HG03457 (cell line): ENCODE data around the gene TBC1D5.
"Not testable (repeated sequence)": the region's sequence is repeated elsewhere in the genome, so short reads cannot be mapped to it uniquely, and the experiment has no call there.

Experiments
- ATAC-seq: cut with Tn5 transposase; IDR thresholded peaks from one replicate; pipeline ENCODE4 v1.9.1; 2021; ENCODE audit warnings: moderate number of reproducible peaks; ENCODE audit not compliant: unreplicated experiment

TBC1D5 gene

DNA sequence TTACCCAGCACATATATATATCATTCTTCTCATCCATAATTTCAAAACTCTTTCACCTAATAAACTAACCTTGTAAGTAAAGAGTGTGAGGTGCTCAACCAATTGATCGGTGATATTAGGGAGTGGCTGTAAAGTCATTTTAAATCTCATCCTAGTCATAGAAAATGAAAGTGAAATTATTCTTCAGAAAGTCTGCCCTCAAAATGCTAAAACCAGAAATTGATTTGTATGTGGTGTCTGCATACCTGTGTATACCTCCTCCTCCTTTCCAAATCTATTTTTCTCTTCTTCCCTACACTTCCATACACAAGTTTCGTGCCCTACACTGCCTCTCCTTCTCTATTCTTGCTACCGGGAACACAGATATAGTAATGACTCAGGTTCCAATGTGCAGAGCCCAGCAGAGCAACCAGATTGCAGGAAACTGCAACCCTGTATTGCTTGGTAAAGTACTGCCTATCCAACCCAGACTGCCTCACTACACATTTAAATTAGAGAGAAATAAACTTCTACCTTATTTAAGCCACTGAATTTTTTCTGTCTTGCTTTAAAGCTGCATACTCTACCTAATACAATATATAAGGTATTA, 7.4 kb upstream of the TBC1D5 start:
- ATAC-seq: peak; percentile 20

GRCh38 chr3:17749281-17749680, 6.8 kb upstream of the TBC1D5 start:
- ATAC-seq: peak; percentile 37

- no peak for ATAC-seq
These were observed 5.4 kb upstream of the TBC1D5 start for GRCh38 chr3:17747890-17748247.

GRCh38 chr3:17747174-17747889, 4.9 kb upstream of the TBC1D5 start:
- peak; percentile 49 for ATAC-seq

GRCh38 chr3:17745894-17746293, 3.5 kb upstream of the TBC1D5 start:
- no peak for ATAC-seq

DNA sequence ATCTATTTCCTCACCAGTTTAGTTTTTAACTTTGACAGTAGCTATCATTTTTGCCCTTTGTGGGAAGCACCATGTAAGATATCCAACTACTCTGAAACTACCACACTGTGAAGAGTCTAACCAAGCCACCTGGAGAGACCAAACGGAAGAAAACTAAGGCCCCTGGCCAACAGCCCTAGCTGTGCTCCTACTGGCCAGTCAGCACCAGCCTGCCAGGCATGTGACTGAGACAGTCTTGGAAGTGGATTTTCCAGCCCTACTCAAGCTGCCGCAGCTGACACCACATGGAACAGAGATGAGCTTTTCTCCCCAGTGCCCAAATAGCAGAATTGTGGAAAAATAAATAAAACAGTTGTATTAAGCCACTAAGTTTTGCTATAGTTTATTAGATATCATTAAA, 2.9 kb upstream of the TBC1D5 start:
- ATAC-seq: no peak

GRCh38 chr3:17744693-17745092, 2.3 kb upstream of the TBC1D5 start:
- no peak for ATAC-seq

DNA sequence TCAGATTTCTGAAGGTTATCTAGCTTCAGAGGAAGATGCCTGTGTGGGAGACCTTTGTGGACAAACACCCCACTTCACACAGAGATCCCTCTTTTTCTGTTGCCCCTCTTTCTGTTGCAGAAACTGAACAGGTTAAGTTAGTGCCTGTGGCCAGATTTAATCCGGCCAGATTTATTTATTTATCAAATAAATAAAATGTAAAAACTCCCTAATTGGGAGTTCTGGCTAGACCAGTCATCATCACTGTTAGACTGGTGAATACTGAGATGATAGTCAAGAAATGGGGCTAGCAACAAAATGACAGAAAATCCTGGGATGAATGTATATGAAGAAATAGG, 1.2 kb upstream of the TBC1D5 start:
- ATAC-seq: no peak

DNA sequence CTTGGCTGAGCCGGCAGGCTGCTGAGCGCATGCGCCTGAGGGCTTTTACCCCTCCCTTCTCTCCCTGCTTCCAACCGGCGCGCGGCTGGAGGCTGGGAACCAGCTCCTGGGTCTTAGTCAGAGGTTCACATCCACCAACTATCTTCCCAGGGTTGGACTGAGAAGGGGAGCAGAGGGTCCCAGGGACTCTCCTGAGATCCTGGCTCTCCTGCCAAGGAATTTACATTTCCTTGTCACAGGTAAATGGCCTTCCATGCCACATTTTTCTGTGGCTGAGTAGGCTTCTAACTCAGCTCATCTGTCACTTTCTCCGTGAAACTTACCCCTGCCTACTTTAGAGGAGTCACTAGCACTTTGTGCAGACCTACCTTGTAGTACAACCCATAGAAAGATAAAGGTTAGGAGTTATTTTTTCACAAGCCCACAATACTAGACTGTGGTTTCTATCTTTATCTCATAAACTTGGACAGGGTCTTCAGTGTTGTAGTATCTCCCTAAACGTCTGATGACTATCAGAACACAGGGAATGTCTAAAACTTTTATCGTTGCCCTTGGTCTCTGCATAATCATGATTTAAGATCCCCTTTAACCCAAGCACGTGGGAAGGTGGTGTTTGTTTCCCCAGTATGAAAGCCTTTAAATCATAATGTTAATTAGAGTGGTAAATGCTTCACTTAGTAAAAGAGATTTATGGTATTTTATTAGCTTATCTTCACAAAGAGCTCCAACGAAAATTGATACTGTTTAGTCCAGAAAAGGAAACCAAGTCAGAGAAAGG, 638 bp upstream of the TBC1D5 start:
- peak; percentile 2 for ATAC-seq

GRCh38 chr3:17741621-17742101, 770 bp downstream of the TBC1D5 start:
- ATAC-seq: no peak

DNA sequence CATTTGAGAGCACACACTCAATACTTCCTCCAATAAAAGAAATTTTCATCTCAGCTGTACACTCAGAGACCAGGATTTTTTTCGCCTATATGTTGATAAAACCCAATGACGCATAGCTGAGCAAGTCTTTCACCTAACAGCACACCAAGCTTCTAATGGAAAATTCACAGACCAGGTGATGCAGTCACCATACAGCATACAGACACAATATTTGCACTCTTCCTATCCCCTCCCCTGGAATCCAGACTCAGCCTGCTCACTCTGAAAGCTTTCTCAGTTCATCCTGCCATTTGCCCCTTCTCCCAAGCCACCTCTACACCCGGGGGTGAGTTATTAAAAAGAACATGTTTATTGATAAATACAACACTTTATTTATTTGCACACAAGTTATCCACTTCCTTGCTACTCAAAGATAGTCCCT, 1.7 kb downstream of the TBC1D5 start:
- ATAC-seq: no peak

- no peak for ATAC-seq
These were observed 3.5 kb downstream of the TBC1D5 start for GRCh38 chr3:17738921-17739320.

- no peak for ATAC-seq
These were observed 4.2 kb downstream of the TBC1D5 start for GRCh38 chr3:17738219-17738618.

DNA sequence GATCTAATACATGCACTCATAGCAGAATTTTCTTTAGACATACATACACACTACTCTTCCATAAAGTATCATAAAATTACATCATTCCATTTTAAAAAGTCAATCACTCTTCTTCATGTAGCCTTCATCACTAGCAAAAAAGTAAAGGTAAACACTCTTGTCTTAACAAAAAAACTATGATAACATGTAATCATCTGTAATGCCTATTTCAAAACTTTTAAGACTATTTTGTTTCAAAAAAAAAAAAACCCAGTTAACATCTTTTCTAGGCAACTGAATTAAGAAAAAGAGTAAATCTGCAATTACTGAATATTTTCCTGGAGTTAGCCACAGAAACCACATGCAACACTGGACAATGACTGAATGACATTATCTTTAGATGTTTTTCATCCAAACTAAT, 4.8 kb downstream of the TBC1D5 start:
- no peak for ATAC-seq

GRCh38 chr3:17735362-17735761, 7.1 kb downstream of the TBC1D5 start:
- not testable (repeated sequence) for ATAC-seq

GRCh38 chr3:17733768-17734167, 8.7 kb downstream of the TBC1D5 start:
- ATAC-seq: no peak

DNA sequence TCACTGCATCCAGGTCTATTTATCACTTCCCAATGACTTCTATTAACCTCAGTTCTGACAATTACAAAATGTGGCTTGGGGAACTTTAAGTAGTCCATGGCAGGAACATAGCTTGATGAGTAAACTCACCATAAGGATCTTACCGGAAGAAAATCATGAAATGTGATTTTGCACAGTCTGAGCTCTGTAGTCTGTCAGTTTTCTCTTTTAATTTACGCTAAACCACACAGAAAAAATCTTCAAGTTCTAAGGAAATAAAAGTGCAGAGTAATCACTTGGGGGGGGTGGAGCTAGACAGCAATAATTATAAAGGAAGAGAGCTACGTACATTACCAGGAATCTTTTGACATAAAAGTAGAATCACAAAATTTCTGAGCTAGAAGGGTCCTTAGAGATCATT, 9.2 kb downstream of the TBC1D5 start:
- no peak for ATAC-seq

GRCh38 chr3:17730318-17730967, 12.0 kb downstream of the TBC1D5 start:
- ATAC-seq: no peak

DNA sequence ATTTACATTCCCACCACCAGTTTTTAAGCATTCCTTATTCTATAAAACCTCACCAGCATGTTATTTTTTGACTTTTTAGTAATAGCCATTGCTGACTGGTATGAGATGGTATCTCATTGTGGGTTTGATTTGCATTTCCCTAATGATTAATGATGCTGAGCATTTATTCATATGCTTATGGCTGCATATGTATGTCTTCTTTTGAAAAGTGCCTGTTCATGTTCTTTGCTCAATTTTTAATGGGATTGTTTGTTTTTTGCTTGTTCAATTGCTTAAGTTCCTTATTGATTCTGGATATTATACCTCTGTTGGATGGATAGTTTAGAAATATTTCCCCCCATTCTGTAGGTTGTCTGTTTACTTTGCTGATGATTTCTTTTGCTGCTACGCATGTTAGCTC, 16.1 kb downstream of the TBC1D5 start:
- no peak for ATAC-seq

GRCh38 chr3:17725844-17726243, 16.6 kb downstream of the TBC1D5 start:
- ATAC-seq: not testable (repeated sequence)

- ATAC-seq: no peak
These were observed 17.5 kb downstream of the TBC1D5 start for GRCh38 chr3:17724948-17725347.

- no peak for ATAC-seq
These were observed 18.3 kb downstream of the TBC1D5 start for GRCh38 chr3:17724122-17724521.
